Stimulated activated CD8-positive, alpha-beta memory T cell treated with anti-CD3 and anti-CD28 coated beads, Interleukin-12 subunit alpha, Interleukin-12 subunit beta, amount 100 ng/mL, for 24 hours (primary cell): Measurements from ENCODE around the gene SOX12.

Source experiments
- DNase-seq: peaks from one replicate; pipeline ENCODE4 v3.0.0-alpha.2; 2020; ENCODE audit errors: extremely low read depth

The SOX12 gene

GRCh38 chr20:301886-302848, 23.2 kb upstream of the SOX12 start:
- DNase-seq = no peak

DNA sequence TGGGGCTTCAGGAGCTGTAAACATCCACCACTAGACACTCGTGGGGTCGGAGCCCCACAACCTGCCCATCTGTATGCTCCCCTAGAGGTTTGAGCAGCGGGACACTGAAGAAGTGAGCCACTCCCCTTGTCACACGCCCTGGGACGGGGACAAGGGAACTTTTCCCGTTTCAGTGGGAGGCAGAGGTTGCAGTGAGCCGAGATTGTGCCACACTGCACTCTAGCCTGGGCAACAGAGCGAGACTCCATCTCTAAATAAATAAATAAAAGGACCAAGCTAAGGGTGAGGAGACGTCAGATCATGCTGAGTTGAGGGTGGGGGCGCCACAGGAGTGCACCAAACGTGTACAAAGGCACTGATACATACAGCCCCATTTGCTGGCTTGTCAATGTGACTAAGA, 19.6 kb upstream of the SOX12 start:
- DNase-seq = no peak

GRCh38 chr20:308427-309038, 16.8 kb upstream of the SOX12 start:
- DNase-seq = no peak

DNA sequence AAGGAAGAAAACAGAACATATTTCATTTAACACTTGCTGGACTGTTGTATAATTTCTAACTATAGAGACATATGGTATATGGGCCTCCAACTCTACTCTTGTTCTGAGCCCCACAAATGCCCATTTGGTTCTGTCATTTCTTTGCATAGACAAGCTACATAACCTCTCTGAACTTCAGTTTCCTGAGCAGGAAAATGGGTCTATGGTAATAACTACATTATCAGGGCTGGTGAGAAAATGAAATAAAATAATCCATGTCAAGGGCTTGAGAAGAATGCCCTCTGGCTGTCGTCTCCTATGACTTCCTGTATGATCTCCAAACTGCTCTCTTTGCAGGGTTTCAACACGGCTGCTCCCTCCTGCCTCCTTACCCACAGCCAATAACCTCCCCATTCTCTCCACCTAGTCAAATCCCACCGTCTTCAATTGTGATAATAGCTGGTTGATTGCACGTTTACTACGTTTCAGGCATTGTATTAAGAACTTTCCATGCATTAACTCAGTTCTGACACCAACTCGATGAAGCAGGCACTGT, 16.0 kb upstream of the SOX12 start:
- DNase-seq = no peak

- DNase-seq = peak; percentile 63
Observed at GRCh38 chr20:309841-310644, 15.3 kb upstream of the SOX12 start.

DNA sequence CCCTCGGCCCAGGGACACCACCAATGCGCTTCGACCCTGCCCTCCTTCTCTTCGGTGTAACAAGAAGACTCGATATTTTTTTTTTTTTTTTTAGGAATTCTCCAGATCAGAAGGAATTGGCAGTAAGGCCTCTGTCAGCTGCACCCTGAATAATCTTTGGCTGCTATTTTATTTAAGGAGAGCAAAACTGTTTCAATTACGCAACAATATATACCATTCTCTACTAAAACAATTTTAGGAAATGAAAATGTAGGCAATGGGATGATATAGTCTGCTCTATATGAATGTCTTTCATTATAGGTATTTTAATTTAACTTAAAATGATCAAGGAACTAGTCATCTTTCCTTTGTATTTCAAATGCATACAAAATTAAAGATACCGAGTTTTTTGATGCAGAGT, 14.7 kb upstream of the SOX12 start:
- DNase-seq = no peak

- no peak for DNase-seq
Observed at GRCh38 chr20:311609-312008, 13.7 kb upstream of the SOX12 start.

DNA sequence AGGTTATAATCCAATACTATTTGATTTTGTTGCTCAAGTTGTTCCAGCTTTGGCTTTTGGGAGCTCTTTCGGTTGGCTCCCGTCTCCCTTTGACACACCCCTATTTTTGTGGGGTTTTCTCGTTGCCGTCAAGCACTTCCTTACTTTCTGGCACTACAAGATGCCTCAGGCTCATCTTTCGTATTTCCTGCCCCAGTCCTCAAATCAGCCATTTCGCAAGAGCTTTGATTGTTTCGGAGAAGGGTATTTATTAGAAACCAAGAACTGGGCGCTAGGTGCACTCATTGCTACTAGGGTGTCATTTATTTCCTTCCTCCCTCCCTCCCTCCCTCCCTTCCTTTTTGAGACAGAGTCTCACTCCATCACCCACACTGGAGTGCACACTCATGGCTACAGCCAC, 13.3 kb upstream of the SOX12 start:
- no peak for DNase-seq

DNA sequence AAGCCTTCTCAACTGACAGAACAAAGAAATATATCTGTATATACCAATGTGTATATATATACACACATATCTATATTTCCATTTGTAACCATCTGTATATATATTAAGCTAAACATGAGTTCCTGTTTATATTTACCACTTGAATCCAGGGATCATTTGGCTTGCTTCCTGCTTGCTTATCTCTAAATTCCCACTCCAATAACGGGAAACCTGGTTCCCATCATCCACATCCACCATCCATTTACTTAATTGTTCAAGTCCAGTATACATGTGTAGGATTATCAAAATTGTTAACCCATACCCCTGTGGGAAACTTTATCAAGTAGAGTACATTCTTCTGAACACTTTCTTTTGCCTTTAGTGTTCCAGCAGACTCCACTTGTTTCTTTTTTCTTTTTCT, 12.5 kb upstream of the SOX12 start:
- DNase-seq = no peak

- no peak for DNase-seq
Observed at GRCh38 chr20:313402-313801, 11.9 kb upstream of the SOX12 start.

DNA sequence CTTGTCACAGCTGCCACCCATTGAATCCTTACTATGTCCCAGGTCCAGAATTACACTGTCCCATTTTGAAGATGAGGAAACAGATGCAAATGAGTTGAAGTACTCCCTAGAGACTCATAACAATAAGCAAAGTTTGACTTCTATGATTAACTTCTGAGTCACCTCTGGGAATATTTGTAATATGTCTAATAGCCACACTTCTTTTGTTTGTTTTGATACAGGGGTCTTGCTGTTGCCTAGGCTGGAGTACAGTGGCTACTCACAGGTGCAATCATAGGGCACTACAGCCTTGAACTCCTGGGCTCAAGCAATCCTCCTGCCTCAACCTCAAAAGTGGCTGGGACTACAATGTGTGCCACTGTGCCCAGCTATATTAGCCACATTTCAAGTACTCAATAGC, 11.4 kb upstream of the SOX12 start:
- no peak for DNase-seq

DNA sequence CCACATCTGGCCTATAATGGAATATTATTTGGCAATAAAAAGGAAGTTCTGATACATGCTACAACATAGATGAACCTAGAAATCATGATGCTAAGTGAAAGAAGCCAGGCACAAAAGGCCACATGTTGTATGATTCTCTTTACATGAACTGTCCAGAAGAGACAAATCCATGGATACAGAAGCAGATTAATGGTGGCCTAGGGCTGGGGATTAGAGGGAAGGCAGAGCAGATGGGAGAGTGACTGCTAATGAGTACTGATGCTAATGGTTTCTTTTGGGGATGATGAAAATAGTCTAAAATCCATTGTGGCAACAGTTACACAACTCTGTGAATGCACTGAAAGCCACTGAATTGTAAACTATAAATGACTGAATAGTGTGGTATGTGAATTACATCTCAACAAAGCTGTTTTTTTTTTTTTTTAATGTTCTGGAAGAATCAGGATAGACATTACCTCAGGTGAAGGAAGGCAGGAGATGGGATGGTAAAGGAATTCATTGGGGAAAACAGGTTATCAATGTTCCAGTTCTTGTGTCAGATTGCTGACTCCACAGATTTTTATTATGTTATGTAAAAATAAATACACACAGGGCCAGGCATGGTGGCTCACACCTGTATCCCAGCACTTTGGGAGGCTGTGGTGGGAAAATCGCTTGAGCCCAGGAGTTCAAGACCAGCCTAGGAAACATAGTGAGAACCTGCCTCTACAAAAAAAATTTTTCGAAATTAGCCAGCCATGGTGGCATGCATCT, 8.9 kb upstream of the SOX12 start:
- DNase-seq = no peak

- DNase-seq = peak; percentile 83
Observed at GRCh38 chr20:324177-325044, 941 bp upstream of the SOX12 start.

- DNase-seq = no peak
Observed at GRCh38 chr20:325889-326644, 715 bp downstream of the SOX12 start.

GRCh38 chr20:326645-327185, 1.4 kb downstream of the SOX12 start:
- no peak for DNase-seq

- DNase-seq = no peak
Observed at GRCh38 chr20:327186-328026, 2.1 kb downstream of the SOX12 start.

DNA sequence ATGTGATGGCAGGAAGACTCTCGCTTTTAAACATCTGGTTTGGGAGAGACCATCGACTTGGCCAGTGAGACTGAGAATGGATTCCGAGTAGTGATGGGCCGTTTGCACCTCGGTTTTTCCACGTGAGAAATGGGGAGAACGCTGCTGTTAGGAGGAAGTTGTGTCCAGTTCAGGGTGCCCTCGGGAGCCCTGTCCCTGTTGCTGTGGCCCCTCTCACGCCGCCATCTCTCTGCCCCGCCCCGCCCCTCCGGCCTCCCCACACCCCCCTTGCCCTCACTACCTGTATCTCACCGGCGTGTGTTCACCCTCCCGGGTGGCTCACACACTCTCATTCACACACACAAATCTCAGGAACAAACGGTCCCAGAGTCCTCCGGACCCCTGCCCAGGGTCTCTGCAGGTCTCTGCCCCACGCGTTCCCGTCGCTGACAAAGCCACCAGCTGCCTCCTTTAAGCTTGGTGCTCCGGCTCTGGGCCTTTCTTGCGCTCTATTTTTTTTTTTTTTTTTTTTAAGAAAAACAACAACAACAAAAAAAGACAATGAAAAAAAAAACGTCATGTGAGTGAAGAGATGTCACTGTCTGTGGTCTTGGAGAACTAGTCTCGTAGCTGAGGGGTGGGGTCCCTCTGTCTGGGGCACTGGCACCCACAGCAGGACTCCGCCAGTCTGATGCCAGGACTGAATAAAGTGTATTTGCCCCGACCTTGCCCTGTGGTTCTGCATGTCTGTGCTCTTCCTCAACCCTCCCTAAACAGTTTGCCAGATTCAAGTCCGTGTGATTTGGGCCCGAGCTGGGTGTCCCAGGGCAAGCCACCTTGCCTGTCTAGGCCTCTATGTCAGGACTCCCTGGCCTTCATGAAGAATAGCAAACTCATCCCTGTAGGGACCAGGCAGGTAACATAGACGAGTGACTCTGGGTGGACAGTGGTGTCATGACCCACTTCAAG, 2.9 kb downstream of the SOX12 start:
- no peak for DNase-seq
